Eye (tissue), 1 donor: ENCODE data around the gene CDC25C.

ENCODE experiments used
- DNase-seq: peaks from one replicate; pipeline ENCODE4 v3.0.0-alpha.2; 2015

CDC25C gene

DNA sequence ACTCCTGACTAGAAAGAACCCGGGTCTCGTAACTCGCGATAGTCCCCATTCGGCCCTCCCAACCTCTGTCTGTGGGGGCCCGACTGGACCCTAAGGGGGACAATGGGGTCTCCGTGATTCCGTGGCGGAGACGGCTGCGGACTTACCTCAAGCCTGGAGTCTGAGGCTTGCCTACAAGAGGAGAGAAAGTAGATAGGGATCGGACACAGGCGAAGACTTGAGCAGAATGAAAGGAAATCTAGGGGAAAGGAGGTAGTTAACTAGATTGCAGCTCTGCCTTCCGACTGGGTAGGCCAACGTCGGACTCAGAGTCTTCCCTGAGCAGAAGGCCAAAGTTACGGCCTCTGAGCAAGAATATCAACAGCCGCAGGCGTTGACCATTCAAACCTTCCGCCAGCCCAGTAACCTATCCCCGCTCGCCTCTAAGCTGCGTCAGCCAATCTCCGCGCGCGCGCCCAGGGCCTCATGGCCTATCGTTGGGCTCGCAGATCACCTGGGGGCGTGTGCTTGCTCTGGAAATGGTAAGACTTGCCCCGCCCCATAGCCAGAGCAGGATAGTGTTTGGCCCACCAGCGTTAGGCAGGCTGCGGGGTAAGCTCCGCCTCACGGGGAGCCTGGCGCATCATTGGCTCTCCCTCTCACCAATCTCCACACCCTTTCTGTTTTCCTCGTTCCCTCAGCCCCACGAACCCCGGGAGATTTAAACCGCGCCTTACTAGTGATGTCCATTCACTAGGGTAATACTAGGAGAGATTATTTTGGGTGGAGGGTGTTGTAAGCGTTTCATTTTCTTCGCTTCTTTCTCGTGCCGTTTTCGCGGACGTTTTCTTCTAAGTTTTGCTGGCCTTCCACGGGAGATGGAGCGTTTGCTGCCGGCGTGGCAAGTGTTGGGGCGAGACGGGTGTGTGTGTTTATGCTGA is at the start of gene CDC25C:
TSS of gene CDC25C (minus strand) at position 356 of the 920 bp plus-strand sequence. CDS start 624 bp downstream, outside the sequence.
- DNase-seq: peak; percentile 99

DNA sequence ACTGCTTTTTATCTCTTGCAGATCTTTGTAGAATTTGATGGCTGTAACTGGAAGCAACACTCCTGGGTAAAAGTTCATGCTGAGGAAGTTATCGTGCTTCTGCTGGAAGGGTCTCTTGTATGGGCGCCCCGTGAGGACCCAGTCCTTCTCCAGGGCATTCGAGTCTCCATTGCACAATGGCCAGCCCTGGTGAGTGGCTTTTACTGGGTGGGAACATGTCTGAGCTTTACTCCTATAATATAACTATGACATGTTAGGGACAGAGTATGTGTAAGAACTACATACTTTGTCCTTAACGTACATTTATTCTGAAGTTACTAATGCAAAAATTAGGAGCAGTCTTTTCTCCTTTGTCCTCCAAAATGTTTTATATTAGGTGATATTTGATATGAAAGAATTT is 41.0 kb upstream of the CDC25C start:
- DNase-seq: no peak

DNA sequence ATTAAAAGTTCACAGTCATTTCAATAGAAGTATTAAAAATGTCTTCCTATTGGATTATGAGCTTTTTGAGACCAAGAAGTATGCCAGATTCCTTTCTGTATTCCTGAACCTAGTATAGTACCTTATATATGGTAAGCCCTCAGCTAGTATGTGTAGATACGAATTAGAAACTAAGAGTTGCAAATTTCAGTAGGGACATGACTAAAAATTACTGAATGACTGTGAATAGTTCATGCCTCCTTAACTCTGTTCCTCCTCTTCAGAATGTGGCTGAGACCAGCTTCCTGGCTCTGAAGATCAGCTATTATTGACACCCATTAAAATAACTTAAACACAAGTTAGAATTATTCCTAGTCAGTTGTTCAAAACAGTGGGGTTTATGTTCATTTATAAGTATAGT is 40.6 kb upstream of the CDC25C start:
- DNase-seq: no peak

DNA sequence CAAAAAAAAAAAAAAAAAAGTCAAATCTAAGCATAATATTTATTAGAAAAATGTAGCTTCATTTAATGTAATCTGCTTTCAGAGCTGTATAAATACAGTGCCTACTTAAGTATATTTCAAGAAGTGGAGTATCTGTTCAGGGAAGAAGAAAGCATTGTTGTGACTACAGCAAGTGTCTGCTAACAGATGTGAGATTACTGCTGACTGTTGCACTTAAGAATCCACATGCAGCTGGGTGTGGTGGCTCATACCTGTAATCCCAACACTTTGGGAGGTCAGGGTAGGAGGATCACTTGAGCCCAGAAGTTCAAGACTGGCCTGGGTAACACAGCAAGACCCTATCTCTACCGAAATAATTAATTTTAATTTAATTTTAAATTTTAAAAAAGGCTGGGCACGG is 39.9 kb upstream of the CDC25C start:
- no peak for DNase-seq

DNA sequence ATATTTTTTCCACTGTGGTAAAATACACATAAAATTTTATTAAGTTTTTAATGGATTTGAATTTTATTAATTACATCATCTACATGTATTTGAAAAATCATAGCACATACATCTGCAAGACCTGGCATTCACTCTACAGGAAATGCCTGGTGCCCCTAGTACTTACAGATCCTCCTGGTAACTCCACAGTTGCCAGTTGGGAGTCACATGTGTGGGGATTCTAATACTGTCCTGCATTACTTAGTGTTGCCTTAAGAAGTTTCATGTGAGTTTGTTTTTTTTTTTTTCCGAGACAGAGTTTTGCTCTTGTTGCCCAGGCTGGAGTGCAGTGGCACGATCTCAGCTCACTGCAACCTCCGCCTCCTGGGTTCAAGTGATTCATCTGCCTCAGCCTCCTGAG is 38.9 kb upstream of the CDC25C start:
- DNase-seq: no peak

DNA sequence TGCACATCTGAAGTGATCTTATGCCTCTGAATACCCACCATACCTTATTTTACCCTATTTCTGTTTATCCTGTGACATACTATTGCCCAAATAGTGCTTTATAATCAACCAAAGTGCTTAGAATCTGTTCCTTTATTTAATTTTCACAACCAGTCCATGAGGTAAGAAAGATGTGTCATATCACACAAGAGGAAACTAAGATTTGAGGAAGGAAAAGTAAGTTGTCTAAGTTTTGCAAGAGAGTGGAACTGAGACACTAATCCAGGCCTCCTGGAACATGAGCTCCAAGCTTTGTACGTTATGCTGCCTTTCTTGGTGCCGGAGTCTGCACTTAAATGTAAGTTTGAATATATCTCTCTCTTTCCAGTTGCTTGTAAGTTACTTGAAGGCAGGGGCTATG is 38.1 kb upstream of the CDC25C start:
- no peak for DNase-seq

DNA sequence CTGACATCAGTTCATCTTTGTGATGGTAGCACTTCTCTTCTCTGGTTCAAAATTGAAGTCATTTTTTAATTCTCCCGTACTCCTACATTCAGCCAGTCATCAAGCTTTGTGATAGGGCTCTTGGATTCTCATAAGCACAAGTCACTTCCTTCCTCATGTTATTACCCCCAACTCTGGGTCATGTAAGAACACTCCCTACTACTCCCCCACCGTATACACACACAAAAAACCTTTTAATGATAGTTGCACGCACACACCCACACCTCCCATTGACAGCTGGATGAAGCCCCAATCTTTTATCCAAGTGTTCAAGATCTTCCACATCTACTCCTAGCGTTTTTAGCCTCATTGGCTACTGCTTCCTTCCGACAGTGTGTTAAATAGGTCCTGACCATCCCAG is 37.7 kb upstream of the CDC25C start:
- no peak for DNase-seq

DNA sequence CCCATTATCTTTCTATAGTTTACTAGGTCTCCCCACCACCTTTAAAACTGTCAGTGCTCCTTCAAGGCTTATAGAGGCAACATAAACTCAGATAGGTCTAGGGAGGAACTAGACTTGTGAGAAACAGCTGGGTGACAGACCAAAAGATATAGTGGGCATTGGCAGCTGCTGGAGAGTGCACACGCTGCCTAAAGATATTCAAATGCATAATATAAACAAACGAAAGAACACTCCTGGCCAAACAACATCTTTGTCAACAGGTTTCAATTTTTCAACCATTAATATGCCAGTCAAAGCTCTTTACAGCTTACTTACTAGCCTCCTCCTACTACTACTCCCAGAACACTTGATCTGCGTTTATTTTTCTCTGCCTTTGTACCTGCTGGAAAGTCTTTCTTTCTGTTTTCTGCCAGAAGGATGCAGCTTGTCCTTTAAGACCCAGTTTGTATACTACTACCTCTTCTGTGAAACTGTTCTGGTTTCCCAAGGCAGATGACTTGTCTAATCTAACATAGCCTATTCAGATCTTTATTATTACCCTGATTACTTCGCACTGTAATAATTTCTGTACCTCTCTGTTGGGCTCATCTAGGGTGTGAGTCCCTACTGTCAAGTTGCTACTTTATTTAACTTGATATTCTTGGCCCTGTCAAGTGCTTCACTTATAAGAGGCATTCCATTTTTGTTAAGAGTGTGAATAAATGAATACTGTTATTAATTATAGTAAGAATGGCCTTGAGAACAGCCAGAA is 35.2 kb upstream of the CDC25C start:
- no peak for DNase-seq

DNA sequence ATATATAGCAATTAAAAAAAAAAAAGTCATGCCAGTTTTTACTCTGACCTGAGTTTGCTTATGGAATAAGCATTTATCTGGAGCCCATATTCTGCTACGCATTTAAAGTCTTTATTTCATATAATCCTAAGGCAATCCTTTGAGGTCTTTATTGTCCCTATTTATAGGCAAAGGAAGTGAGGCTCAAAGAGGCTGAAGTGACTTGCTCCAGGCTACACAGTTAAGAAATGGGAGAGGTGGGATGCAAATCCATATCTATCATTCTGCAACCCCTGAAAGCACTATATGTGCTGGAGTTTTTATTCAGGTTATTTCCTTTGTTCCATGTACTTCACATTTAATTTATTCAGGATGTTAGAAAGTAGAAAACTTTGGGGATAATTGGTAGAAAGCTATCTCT is 33.0 kb upstream of the CDC25C start:
- no peak for DNase-seq

DNA sequence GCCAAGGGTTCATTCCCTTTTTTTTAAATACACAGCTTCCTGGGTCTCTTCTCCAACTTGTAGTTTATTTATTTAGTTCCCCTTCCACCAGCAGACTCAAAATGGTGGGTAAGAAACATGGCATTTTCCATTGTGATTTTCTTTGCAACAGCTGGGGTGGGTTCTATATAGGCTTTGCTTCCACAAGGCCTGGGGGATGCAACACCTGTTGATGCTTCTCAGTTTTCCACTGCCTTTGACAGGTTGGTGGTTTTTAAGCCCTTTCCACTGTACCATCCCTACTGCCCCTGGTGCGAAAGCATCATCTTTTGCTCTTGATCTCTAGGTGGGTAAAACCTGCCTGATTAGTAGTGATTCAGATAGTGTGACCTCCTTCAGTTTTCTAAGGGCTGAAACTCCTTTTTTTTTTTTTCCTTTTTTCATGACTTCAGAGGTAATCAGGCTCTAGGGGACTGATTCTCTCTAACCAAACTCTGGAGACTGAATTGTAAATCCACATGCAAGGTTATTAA is 29.4 kb upstream of the CDC25C start:
- no peak for DNase-seq

DNA sequence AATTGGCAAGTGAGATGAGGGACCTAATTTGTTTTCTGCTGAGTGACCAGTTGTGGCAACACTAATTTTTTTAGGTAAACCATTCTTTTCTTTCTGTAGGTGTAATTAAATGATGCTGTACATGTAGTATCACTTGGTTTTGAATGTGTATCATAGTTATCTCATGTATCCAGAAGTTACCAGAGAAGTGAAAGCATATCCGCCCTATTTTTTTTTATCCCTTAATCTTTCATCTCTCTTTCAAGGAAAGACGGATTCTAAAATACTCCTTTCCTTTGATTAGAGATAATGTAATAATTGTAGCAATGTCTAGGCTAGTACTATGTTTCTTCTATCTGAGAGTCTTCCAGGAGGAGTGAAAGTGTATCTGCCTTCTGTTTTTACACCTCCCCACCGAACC is 28.0 kb upstream of the CDC25C start:
- no peak for DNase-seq

DNA sequence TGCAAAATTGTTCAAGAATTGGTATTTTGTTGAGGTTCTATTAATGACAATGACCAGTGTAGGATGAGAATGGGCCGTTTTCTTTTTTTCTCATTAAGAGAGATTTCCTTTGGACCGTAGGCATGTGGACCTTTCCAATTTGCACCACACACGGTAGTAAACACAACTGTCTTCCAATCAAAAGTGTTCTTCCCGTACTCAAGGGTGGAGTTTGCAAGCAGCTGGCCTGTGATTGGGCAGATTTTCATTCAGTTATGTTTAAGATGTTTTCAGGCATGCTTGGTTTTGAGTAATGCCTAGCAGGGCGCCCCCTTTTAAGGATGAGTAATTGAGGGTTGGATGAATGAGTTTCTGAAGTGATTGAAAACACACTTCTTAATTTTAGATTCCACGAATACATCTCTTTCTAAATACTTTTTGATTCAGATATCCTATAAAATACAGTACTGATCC is 23.3 kb upstream of the CDC25C start:
- DNase-seq: peak; percentile 67

DNA sequence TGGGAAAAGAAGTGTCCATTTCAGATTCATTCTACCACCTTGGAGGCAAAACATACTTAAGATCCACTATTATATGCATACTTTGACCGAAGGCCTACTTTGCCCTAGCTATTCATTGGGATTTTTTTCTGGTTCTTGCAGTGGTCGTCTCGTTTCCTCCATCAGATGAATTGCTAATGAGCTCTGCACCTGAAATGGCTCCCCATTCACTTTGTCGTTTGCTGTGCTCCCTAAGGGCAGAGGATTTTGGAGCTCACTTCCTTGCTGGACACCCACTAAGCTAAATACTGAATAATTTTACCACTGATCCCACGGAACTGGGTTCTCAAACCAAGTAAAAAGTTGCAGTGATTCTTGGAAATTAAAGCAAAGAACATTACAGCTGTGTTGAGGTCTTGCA is 22.8 kb upstream of the CDC25C start:
- DNase-seq: peak; percentile 25

DNA sequence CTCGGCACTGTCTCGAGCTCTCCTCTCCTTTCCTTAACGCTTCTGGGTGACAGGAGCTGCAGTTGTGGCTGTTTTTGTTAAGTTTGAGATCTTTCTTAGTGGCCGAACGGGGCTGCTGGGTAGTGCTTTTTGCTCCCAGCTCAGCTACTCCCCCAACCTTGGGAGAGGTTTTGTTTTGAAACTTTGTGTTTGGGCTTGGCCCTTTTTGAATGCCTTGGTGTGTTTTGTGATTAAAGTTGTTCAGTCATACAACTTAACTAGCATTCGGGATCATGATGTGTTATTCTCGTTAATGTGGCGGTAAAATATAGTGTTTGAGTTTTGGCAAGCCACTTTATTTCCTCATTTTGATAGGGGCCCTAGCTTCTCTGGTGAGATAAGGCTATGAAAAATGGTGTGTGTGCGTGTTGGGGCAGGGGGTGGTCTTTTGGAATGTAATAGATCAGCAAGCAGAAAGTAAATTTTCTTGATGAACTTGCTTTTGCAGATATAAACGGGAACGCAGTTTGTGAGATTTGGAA is 22.0 kb upstream of the CDC25C start:
- no peak for DNase-seq

DNA sequence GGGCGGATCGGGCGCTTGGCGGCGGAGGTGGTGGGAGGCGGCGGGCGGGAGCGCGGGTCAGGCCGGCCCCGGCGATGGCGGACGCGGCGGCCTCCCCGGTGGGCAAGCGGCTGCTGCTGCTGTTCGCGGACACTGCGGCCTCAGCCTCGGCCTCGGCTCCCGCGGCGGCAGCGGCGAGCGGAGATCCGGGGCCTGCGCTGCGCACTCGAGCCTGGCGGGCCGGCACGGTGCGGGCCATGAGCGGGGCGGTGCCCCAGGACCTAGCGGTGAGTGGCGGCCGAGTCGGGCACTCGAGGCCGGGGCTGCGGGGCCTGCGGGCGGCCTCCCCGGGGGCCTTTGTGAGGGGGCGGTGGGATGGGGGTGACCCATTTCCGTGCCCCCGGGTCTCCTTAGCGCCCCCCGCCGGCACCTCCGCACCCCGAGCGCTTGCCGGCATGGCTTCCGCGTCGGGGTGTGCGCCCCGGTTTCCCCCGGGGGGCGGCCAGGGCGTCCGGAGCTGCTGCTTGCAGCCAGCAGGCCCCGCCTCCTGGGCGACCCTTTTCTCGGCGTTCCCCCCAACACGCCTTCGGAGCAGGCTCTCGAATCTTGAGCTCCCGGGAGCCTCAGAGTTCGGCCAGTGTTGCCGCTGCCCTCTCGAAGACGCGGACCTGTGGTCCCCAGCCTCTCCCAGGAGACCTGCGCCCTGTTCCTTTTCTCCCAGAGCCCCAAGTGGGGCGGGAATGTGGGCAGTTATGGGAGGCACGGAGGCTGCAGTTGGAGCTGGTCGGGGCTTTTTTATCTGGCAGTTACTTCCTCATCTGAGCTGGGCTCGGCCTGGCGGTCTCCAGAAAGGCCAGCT is 21.3 kb upstream of the CDC25C start:
- DNase-seq: peak; percentile 86

DNA sequence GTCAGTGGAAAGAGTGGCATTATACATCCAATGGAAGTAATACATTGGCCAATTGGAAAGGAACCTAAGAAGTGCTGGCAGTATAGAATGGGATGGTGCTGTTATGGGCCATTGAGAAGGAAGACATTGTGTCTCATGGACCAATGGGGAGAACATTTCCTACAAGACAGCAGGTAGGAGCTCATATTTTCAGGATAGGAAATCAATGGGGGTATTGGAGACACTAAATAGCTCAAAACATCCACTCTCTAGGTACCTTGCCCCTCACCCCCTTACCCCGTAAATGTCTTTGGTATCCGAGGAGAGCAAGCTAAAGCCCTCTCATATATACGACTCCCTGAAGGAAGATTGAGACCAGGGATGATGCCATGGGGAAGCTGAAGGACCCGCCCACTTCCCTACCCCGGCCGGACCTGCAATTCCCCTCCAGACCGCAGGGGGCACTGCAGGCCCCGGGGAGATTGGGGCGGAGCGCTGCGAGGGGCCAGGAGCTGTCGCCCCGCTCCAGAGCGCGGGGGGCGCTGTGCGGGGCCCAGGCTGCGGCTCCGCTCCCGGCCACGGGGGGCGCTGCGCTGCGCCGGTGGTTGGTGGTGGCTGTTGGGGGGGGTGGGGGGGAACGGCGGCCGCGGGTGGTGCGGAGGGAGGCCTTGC is 20.6 kb upstream of the CDC25C start, which contains the start of gene KDM3B:
TSS of gene KDM3B (plus strand) at position 615 of the 651 bp plus-strand sequence. CDS start 111 bp downstream, outside the sequence.
- peak; percentile 97 for DNase-seq

DNA sequence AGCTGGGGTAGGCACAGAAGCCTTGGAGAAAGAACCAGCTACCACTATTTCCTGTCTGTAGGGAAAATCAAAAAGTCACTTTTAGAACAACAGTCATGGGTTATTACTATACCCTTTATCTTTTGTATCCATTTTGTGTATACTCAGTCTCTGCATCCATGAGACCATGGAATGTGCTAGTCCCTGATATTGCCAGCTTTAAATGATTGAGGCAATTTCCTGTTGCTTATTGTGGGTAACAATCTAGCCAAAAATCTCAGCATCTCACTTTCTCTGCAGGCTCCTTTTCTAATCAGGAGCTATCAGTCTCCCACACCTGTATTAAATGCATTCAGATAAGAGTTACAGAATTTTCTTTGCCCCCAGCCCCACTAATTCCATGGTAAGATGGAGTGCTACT is 19.9 kb upstream of the CDC25C start:
- no peak for DNase-seq

DNA sequence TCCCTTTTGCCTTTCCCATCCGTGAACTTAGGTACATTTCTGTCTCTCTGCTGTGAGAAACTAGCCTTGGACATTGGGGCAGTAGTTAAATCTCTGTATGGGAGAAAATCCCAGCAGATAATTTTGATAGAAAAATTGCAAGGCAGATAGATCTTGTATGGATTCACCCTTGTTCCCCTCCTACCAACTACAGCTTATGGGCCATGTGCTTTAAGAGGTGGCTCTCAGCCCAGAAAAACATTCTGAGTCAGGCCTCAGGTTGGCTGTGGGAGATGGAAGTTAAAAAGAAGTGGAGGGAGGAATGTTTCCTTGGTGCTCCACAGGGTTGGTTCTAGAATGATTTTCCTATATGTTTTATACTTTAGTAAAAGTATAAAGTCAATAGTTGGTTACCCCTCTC is 19.5 kb upstream of the CDC25C start:
- DNase-seq: no peak

DNA sequence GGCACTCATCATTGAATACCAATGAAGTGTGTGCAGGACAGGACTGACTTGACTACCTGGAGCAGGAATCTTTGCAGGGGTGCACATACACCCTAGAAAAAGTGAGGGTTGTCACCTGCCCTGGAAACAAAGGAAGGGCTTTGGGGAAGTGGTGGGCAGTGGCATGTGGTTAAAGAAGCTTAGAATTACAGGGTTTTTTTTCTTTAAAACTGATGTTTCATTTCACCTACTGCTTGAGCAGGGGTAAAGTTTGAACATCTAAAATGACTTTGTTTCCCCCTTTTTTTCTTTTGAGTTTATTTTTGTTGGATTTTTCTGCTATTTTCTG is 18.9 kb upstream of the CDC25C start:
- DNase-seq: no peak

DNA sequence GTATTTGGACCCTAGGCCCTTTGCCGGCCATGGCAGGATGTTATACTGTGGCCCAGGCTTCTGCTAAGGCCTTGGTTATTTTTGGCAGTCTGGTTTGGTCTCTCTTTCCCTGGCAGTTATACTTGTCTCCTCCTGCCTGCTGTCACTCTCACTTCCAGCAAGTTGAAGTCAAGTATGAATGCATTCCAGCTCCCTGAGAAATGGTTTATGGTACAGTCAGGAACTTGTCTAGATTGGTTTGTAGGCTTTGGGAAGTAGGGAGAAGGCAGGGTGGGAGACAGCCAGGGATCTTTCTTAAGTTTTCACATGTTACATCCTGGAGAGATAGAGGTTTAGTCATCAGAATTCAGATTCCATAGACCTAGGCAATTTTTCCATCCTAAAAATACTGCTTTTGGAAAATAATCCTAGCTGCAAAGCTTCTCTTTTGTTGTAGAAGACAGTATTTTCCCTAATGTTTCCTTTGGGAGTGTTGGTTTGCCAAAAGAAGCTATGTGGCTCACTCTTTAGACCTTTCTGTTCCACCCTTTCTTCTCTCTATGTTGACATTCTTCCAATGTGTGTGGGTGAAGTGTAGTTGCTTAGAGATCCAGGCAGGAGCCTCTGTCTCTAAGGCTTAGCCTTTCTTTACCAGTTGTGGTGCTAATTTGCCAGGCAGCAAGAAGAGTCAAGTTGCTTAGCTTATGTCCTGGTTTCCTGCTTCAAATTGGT is 18.4 kb upstream of the CDC25C start:
- no peak for DNase-seq

DNA sequence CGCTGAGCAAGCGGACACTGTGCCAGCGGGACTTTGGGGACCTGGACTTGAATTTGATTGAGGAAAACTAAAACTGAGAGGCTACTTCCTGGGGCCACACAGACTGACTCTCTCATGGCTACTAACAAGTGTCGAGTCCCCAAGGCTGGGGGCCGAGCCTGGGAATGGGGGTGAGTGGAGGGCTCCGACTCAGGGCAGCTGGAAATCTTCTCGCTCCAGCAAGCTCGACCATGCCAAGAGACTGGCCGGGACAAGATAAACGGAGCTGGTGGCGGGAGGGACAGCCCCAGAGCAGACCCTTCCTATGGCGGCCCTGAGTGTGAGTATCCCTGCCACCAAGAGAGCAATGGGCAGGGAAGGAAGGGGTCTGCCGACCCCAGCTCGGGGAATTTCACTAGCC is 15.3 kb upstream of the CDC25C start:
- no peak for DNase-seq
